Activated naive CD4-positive, alpha-beta T cell treated with Interleukin-2 at 50 U/mL for 16 hours (primary cell): Measurements from ENCODE around the gene BNIP1.
A peak's percentile ranks its signal among the peaks of the same experiment; 100 is the strongest.
"Not testable (repeated sequence)": the region's sequence is repeated elsewhere in the genome, so short reads cannot be mapped to it uniquely, and the experiment has no call there.

Experiments used
- DNase-seq: peaks from one replicate; pipeline ENCODE4 v3.0.0-alpha.2; 2020

The BNIP1 gene

GRCh38 chr5:173144200-173145176 lies at the start of gene BNIP1:
BNIP1 (plus strand) TSS chr5:173144531; CDS start chr5:173144546, 15 bp downstream.
- DNase-seq = peak; percentile 98

GRCh38 chr5:173098787-173099186 lies 45.5 kb upstream of the BNIP1 start:
- no peak for DNase-seq

GRCh38 chr5:173099461-173099860 lies 44.9 kb upstream of the BNIP1 start:
- DNase-seq = no peak

GRCh38 chr5:173101245-173101644 lies 43.1 kb upstream of the BNIP1 start:
- DNase-seq = no peak

GRCh38 chr5:173103411-173103810 lies 40.9 kb upstream of the BNIP1 start:
- no peak for DNase-seq

GRCh38 chr5:173108914-173109313 lies 35.4 kb upstream of the BNIP1 start:
- DNase-seq = no peak

GRCh38 chr5:173114536-173114935 lies 29.8 kb upstream of the BNIP1 start:
- no peak for DNase-seq

GRCh38 chr5:173119719-173120118 lies 24.6 kb upstream of the BNIP1 start:
- DNase-seq = no peak

GRCh38 chr5:173123416-173123815 lies 20.9 kb upstream of the BNIP1 start:
- no peak for DNase-seq

GRCh38 chr5:173132166-173132565 lies 12.2 kb upstream of the BNIP1 start:
- not testable (repeated sequence) for DNase-seq

GRCh38 chr5:173138707-173139106 lies 5.6 kb upstream of the BNIP1 start:
- DNase-seq = no peak

- no peak for DNase-seq
These were observed 4.7 kb upstream of the BNIP1 start for GRCh38 chr5:173139631-173140030.

GRCh38 chr5:173140769-173141168 lies 3.6 kb upstream of the BNIP1 start:
- no peak for DNase-seq

GRCh38 chr5:173143567-173143966 lies 764 bp upstream of the BNIP1 start:
- DNase-seq = no peak

- no peak for DNase-seq
These were observed 4.0 kb downstream of the BNIP1 start for GRCh38 chr5:173148354-173148753.

GRCh38 chr5:173152547-173152946 lies 8.2 kb downstream of the BNIP1 start:
- DNase-seq = no peak

GRCh38 chr5:173153842-173154241 lies 9.5 kb downstream of the BNIP1 start:
- no peak for DNase-seq

GRCh38 chr5:173154619-173155018 lies 10.3 kb downstream of the BNIP1 start:
- DNase-seq = not testable (repeated sequence)

GRCh38 chr5:173155912-173156311 lies 11.6 kb downstream of the BNIP1 start:
- no peak for DNase-seq

- DNase-seq = no peak
These were observed 14.0 kb downstream of the BNIP1 start for GRCh38 chr5:173158366-173158765.

GRCh38 chr5:173159256-173159655 lies 14.9 kb downstream of the BNIP1 start:
- DNase-seq = no peak

GRCh38 chr5:173161148-173161547 lies 16.8 kb downstream of the BNIP1 start:
- no peak for DNase-seq

- no peak for DNase-seq
These were observed 18.9 kb downstream of the BNIP1 start for GRCh38 chr5:173163219-173163618.

GRCh38 chr5:173165177-173166016 lies 21.1 kb downstream of the BNIP1 start:
- DNase-seq = no peak
